ENCODE results near the gene PTS. TPM values are rescaled to one million over a fixed set of nuclear protein-coding genes. Genes with fewer than 3 reads are reported as not detected.

Gene PTS
- total RNA-seq, 4 donors from 2014 or later: 24.3 to 40.0 (median 38.3) TPM

GRCh38 chr11:112260490-112260889 lies 34.3 kb downstream of the PTS start, which contains the start of gene PLET1:
PLET1 (minus strand) TSS chr11:112260860; CDS start chr11:112260589, 271 bp downstream.
- no peak within 1 kb of the TSS for H3K27ac ChIP-seq
- no peak for DNase-seq (ENCODE audit: low spot score in 2 of 2)
- no peak within 1 kb of the TSS for H3K4me3 ChIP-seq
- TF ChIP-seq CTCF (IDR thresholded peaks at IDR 0.05) (no peak), POLR2A (IDR thresholded peaks at IDR 0.05) (no peak), EP300 (IDR thresholded peaks at IDR 0.05) (no peak)
- H3K27me3 ChIP-seq: no peaks in the 10 kb centered on the region
- peaks cover 0 to 8% (median 0%) of the 10 kb centered on the region in 3 donors for H3K36me3 ChIP-seq
- H3K9me3 ChIP-seq: no peaks in the 10 kb centered on the region
- peaks cover 0 to 2% (median 0%) of the 10 kb centered on the region in 4 donors for H3K4me1 ChIP-seq
- 96 to 100% methylated on average over 2 of the region's 2 CpGs for WGBS, 2 donors

- Histone ChIP-seq H3K4me3 (no peak overlapping the region), H3K27me3 (no peaks in the 10 kb centered on the region), H3K4me1 (no peaks in the 10 kb centered on the region), H3K36me3 (peaks cover 0 to 3% (median 0%) of the 10 kb centered on the region in 3 donors), H3K9me3 (no peaks in the 10 kb centered on the region), H3K27ac (no peak overlapping the region)
- no peak for DNase-seq (ENCODE audit: low spot score in 2 of 2)
- 52 to 58% methylated on average over 11 of the region's 11 CpGs for WGBS, 2 donors
- TF ChIP-seq CTCF (IDR thresholded peaks at IDR 0.05) (no peak), POLR2A (IDR thresholded peaks at IDR 0.05) (no peak), EP300 (IDR thresholded peaks at IDR 0.05) (no peak)
Observed at GRCh38 chr11:112265659-112266409, 39.6 kb downstream of the PTS start.

GRCh38 chr11:112266410-112266778 lies 40.2 kb downstream of the PTS start:
- Histone ChIP-seq H3K4me1 (no peaks in the 10 kb centered on the region), H3K36me3 (no peaks in the 10 kb centered on the region), H3K9me3 (no peaks in the 10 kb centered on the region), H3K4me3 (no peak overlapping the region), H3K27ac (no peak overlapping the region), H3K27me3 (no peaks in the 10 kb centered on the region)
- DNase-seq (ENCODE audit: low spot score in 2 of 2): no peak
- TF ChIP-seq POLR2A (IDR thresholded peaks at IDR 0.05) (no peak), CTCF (IDR thresholded peaks at IDR 0.05) (no peak), EP300 (IDR thresholded peaks at IDR 0.05) (no peak)
- WGBS, 2 donors: 76 to 78% methylated on average over 3 of the region's 3 CpGs

GRCh38 chr11:112267188-112267591 lies 41.0 kb downstream of the PTS start:
- Histone ChIP-seq H3K4me3 (no peak overlapping the region), H3K27me3 (no peaks in the 10 kb centered on the region), H3K4me1 (no peaks in the 10 kb centered on the region), H3K9me3 (no peaks in the 10 kb centered on the region), H3K36me3 (peaks cover 0 to 6% (median 0%) of the 10 kb centered on the region in 3 donors), H3K27ac (no peak overlapping the region)
- WGBS, 2 donors: 42 to 45% methylated on average over 5 of the region's 5 CpGs
- TF ChIP-seq EP300 (IDR thresholded peaks at IDR 0.05) (no peak), POLR2A (IDR thresholded peaks at IDR 0.05) (no peak), CTCF (IDR thresholded peaks at IDR 0.05) (no peak)
- no peak for DNase-seq (ENCODE audit: low spot score in 2 of 2)

GRCh38 chr11:112268406-112268805 lies 42.2 kb downstream of the PTS start:
- Histone ChIP-seq H3K9me3 (no peaks in the 10 kb centered on the region), H3K27me3 (no peaks in the 10 kb centered on the region), H3K27ac (no peak overlapping the region), H3K4me1 (no peaks in the 10 kb centered on the region), H3K4me3 (no peak overlapping the region), H3K36me3 (peaks cover 0 to 9% (median 0%) of the 10 kb centered on the region in 3 donors)
- TF ChIP-seq POLR2A (IDR thresholded peaks at IDR 0.05) (no peak), CTCF (IDR thresholded peaks at IDR 0.05) (no peak), EP300 (IDR thresholded peaks at IDR 0.05) (no peak)
- 73 to 80% methylated on average over 5 of the region's 5 CpGs for WGBS, 2 donors
- no peak for DNase-seq (ENCODE audit: low spot score in 2 of 2)
